Thyroid gland (tissue), 4 donors: ENCODE data around the gene SGCD.

Experiments used
- POLR2A ChIP-seq, 2 donors: fragments of 450-650 bp; IDR thresholded peaks; one replicate each; pipeline ENCODE4 v1.6.1; 2017; ENCODE audit warnings: antibody characterized with exemption in 2 of 2, mild to moderate bottlenecking in 2 of 2, moderate library complexity in 1 of 2
- TF ChIP-seq, protein P1 (sequence below), 6 experiments: fragments of 200-600 bp in 3 of 6; fragments of 450-650 bp in 3 of 6; sonication (generic) in 3 of 6; IDR thresholded peaks; one replicate each; pipeline ENCODE4 v1.5.1; 2016 to 2019; ENCODE audit warnings: antibody characterized with exemption in 6 of 6, mild to moderate bottlenecking in 2 of 6, inconsistent platforms in 1 of 6, moderate library complexity in 1 of 6

GRCh38 chr5:156594406-156594805, 267.4 kb downstream of the SGCD start:
- no peak for TF ChIP-seq POLR2A (IDR thresholded peaks at IDR 0.05)
- TF ChIP-seq, protein P1, sequence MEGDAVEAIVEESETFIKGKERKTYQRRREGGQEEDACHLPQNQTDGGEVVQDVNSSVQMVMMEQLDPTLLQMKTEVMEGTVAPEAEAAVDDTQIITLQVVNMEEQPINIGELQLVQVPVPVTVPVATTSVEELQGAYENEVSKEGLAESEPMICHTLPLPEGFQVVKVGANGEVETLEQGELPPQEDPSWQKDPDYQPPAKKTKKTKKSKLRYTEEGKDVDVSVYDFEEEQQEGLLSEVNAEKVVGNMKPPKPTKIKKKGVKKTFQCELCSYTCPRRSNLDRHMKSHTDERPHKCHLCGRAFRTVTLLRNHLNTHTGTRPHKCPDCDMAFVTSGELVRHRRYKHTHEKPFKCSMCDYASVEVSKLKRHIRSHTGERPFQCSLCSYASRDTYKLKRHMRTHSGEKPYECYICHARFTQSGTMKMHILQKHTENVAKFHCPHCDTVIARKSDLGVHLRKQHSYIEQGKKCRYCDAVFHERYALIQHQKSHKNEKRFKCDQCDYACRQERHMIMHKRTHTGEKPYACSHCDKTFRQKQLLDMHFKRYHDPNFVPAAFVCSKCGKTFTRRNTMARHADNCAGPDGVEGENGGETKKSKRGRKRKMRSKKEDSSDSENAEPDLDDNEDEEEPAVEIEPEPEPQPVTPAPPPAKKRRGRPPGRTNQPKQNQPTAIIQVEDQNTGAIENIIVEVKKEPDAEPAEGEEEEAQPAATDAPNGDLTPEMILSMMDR (IDR thresholded peaks at IDR 0.05), result no peak
